D721Med (cell line): Measurements from ENCODE around the gene MAPT.
A peak's percentile ranks its signal among the peaks of the same experiment; 100 is the strongest.

Experiments used
- DNase-seq: peaks from one replicate; pipeline ENCODE4 v3.0.0; 2011; ENCODE audit warnings: low spot score; ENCODE audit not compliant: insufficient read length
- FAIRE-seq: peaks from 2 replicates; lab custom pipeline; 2011; peaks lifted over from hg19 to GRCh38; lab: Jason Lieb, UNC
- TF ChIP-seq, protein P1 (sequence below): IDR thresholded peaks from 2 replicates; pipeline ENCODE4 v1.5.1; 2012; ENCODE audit warnings: mild to moderate bottlenecking, control low read depth; ENCODE audit not compliant: insufficient read depth; ENCODE audit errors: missing control alignments

The MAPT gene

DNA sequence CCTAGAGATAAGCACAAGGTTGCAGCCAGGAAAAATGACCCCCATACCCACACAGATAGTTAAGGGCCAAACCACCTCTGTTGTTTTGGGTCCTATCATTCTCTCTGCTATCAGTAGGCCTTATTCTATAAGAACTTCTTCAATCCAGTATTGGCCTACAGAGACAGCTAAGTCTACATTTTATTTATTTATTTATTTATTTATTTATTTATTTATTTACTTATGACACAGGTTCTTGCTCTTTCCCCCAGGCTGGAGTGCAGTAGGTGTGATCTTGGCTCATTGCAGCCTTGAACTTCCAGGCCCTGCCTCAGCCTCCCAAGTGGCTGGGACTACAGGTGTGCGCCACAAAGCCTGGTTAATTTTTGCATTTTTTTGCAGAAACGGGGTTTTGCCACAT lies 7.5 kb upstream of the MAPT start:
- TF ChIP-seq, protein P1, sequence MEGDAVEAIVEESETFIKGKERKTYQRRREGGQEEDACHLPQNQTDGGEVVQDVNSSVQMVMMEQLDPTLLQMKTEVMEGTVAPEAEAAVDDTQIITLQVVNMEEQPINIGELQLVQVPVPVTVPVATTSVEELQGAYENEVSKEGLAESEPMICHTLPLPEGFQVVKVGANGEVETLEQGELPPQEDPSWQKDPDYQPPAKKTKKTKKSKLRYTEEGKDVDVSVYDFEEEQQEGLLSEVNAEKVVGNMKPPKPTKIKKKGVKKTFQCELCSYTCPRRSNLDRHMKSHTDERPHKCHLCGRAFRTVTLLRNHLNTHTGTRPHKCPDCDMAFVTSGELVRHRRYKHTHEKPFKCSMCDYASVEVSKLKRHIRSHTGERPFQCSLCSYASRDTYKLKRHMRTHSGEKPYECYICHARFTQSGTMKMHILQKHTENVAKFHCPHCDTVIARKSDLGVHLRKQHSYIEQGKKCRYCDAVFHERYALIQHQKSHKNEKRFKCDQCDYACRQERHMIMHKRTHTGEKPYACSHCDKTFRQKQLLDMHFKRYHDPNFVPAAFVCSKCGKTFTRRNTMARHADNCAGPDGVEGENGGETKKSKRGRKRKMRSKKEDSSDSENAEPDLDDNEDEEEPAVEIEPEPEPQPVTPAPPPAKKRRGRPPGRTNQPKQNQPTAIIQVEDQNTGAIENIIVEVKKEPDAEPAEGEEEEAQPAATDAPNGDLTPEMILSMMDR = no peak
- FAIRE-seq (no peak), DNase-seq (no peak)

GRCh38 chr17:45888392-45888791 lies 6.0 kb upstream of the MAPT start:
- TF ChIP-seq, protein P1 = no peak
- FAIRE-seq (no peak), DNase-seq (no peak)

- no peak for FAIRE-seq
- DNase-seq = no peak
- TF ChIP-seq, protein P1 = peak; percentile 4
Measured at GRCh38 chr17:45889579-45889978, 4.8 kb upstream of the MAPT start.

GRCh38 chr17:45893725-45894021 lies 681 bp upstream of the MAPT start:
- TF ChIP-seq, protein P1 = no peak
- no peak for FAIRE-seq
- DNase-seq = no peak

GRCh38 chr17:45895304-45895968 lies 1.1 kb downstream of the MAPT start:
- FAIRE-seq = no peak
- no peak for DNase-seq
- TF ChIP-seq, protein P1 = no peak

DNA sequence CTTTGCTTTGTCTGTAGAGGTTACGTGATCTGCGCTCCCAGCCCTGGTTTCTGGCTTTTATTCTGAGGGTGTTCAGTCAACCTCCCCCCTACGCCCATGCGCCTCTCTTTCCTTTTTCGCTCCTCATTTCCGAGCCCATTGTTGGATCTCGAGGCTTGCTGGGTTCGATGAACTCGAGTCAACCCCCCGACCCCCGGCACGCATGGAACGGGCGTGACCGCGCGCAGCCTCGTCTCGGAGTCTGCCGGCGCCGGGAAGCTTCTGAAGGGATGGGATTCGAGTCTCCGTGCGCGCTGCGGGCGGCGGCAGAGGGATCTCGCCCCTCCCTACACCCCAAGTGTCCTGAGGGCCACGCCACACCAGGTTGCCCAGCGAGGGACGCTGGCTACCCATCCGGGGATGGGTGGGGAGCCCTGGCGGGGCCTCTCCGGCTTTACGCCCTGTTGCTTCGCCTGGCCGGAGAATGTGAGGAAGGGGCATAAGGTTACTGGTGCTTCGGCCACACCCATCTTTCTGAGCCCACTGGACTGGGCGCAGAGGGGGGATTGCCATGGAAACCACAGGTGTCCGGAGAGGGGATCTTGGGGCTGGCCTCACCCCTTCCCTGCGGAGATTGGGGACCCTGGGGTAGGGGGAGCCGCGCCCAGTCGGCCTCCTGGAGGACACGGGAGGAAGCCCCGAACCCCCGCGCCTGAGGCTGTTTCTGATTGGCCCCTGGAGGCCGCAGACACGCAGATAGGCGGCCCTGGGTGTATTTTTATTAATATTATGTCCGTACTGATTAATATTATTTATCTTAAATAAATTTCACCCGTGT lies 1.8 kb downstream of the MAPT start:
- FAIRE-seq (no peak), DNase-seq (no peak)
- TF ChIP-seq, protein P1 = no peak
